C4-2B (cell line): ENCODE data around the gene MCM3AP.

Experiments
- CTCF ChIP-seq: fragments of 450-650 bp; conservative IDR thresholded peaks from 2 replicates; pipeline ENCODE4 v1.5.1; 2017; ENCODE audit warnings: mild to moderate bottlenecking
- ZFX ChIP-seq: fragments of 450-650 bp; IDR thresholded peaks from 2 replicates; pipeline ENCODE4 v1.6.1; 2017

GRCh38 chr21:46291561-46291960, 6.2 kb upstream of the MCM3AP start:
- TF ChIP-seq CTCF: no peak
- TF ChIP-seq ZFX: no peak
